HG02884 (cell line): Measurements from ENCODE around the gene YDJC.
"Not testable (repeated sequence)": the region's sequence is repeated elsewhere in the genome, so short reads cannot be mapped to it uniquely, and the experiment has no call there.

ENCODE experiments used
- ATAC-seq: cut with Tn5 transposase; IDR thresholded peaks from one replicate; pipeline ENCODE4 v1.9.1; 2021; ENCODE audit warnings: mild to moderate bottlenecking, moderate library complexity; ENCODE audit not compliant: unreplicated experiment

The YDJC gene

DNA sequence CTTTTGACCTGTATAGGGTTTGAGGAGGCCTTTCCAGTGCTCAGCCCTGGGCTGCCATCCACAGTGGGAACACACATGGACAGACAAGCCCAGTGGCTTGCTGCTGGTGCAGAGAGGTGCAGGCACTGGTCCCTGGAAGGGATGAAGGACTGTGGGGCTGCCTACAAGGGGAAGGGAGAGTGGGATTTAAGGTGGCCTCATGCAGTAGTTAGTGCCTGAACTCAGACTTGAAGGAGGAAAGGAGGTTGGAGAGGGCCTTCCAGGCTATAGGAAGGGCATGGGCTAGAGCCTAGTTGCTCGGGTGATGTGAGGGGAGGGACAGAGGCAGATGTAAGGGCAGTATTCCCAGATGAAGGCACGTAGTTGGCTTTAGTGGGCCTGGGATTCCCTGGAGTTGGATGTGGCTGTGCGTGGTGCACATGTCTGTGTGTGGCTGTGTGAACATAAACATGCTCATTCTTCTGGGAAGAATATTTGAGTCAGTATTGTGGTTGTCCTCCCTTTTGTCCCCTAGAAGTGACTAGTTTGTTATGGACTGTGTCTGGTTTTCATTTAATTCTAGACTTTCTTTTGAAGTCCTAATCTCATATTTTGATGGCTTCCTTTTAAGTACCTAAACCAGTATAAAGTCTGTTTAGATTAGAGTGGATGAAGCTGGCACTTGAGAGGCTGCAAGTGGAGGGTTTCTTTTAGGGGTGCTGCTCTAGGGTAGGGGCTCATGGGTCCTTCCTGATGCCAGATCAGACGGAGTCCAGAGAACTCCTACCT is 18.4 kb downstream of the YDJC start:
- ATAC-seq = no peak

GRCh38 chr22:21609556-21610157 is 20.2 kb downstream of the YDJC start:
- not testable (repeated sequence) for ATAC-seq

GRCh38 chr22:21606775-21607174 is 23.0 kb downstream of the YDJC start:
- ATAC-seq = no peak

GRCh38 chr22:21605887-21606564 is 23.8 kb downstream of the YDJC start:
- ATAC-seq = no peak

DNA sequence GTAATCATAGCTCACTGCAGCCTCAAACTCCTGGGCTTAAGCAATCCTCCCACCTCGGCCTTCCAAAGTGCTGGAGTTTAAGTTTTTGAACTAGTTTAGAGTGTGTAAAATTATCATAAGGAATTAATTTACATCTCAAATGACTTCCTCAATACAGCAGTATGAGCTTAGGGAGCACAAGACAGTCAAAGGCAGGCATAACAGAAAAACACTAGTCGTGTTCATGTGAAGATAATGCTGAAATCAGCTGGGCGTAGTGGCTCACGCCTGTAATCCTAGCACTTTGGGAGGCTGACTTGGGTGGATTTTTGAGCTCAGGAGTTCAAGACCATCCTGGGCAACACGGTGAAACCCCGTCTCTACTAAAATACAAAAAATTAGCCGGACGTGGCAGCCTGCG is 25.8 kb downstream of the YDJC start:
- ATAC-seq = no peak

GRCh38 chr22:21602579-21602978 is 27.2 kb downstream of the YDJC start:
- no peak for ATAC-seq

DNA sequence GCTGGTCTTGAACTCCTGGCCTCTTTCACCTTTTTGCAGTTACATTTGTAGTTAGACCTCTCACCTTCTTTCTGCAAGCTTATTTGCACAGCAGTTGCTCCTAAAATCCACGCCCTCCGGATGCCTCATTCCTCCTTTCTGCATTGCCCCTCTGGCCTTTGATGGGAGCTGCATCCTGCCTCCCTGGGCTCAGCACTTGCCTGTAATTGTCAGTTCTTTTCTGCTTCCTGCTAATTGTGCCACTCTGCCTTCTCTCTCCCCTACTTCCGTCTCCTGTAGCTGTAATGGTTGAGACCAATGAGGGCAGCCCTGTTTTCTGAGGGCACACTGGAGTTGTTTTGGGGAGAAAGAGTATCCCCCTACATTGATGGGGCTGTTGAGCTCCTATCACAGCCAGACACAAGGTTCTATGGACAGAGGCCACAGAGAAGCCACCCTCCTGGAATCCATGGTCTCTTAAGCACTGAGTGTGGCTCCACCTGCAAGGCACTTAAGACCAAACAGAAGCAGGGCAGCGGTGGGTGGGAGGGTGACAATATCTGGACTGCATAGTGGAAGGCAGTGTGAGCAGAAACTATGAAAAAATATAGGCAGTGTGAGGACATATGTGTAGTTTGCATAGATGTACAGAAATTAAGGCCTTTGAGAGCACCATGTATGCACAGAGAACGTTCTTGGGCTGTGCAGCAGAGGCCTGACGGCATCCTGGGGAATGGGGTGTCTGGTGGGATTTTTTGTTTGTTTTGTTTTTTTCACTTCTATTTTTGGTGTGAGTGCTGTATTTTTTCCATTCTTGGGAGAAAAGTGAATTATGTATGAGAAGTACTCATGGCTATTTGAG is 30.5 kb downstream of the YDJC start:
- ATAC-seq = no peak

- no peak for ATAC-seq
Observed at GRCh38 chr22:21598302-21598701, 31.5 kb downstream of the YDJC start.

GRCh38 chr22:21596356-21597135 is 33.3 kb downstream of the YDJC start:
- not testable (repeated sequence) for ATAC-seq

GRCh38 chr22:21594865-21595452 is 34.9 kb downstream of the YDJC start:
- no peak for ATAC-seq

GRCh38 chr22:21593406-21594232 is 36.2 kb downstream of the YDJC start:
- no peak for ATAC-seq

- no peak for ATAC-seq
Observed at GRCh38 chr22:21592422-21592821, 37.4 kb downstream of the YDJC start.

DNA sequence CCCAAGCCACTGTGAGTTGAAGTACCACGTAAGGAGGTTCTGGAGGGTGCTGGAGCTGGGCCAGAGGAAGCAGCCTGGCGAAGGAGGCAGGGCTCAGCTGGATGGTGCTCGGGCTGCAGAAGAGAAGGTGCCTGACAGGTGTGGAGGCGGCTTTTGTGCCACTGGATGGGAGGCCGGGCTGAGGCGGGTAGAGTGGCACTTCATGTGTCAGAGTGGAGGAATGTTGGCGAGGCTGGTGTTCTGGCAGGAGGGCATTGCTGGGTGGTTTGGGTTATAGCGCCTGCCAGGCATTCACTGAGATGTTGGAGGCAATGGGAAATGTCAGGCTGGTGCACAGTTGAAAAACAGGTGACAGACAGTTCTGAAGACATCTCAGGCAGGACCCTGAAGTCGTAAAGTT is 38.1 kb downstream of the YDJC start:
- no peak for ATAC-seq

GRCh38 chr22:21590809-21591641 is 38.8 kb downstream of the YDJC start:
- no peak for ATAC-seq

DNA sequence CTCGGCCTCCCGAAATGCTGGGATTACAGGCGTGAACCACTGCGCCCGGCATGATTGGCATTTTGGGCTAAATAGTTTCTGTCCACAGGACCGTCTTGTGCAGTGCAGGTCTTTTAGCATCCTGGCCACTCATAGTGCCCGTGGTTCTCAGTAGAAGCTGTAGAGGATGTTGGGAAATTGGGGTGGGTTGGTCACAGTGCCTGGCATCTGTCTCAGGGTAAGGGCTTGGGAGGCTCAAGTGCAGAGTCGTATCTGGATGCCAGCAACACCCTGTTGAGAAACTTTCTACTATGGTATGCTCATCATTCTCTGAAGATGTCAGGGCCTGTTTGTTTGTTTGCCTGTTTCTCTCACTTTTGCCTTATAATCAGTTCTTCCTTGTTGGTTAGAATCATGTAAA is 40.4 kb downstream of the YDJC start:
- no peak for ATAC-seq

- peak; percentile 78 for ATAC-seq
Observed at GRCh38 chr22:21587803-21588611, 41.8 kb downstream of the YDJC start.

- no peak for ATAC-seq
Observed at GRCh38 chr22:21585389-21585788, 44.4 kb downstream of the YDJC start.
